ENCODE data around the gene ZNF774. TPM values are rescaled to one million over a fixed set of nuclear protein-coding genes. Genes with fewer than 3 reads are reported as not detected.

Gene ZNF774
- total RNA-seq, 2 donors from 2014 or later: 2.5 to 3.6 TPM

DNA sequence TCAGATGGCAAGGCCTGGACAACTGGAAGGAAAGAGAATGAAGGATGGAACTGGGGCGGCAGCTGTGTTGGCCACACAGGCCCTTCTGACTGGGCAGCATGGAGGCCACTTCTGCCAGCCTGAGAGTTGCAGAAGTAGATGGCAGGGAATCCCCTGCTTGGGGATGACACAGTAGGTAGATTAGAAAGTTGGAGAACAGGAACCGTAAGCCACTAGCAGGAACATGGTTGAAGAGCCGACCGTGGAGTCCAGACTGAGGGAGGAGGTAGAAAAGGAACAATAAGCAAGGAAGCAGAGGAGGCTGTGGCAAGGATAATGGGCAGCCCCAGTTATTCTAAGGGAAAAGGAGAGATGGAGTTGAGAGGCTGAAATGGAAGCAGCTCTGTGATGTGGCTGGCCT lies 26.4 kb upstream of the ZNF774 start:
- Histone ChIP-seq H3K4me3 (ENCODE audit: low read length) (no peak overlapping the region), H3K4me1 (ENCODE audit: control insufficient read depth, insufficient read depth, low read length) (no peaks in the 10 kb centered on the region), H3K36me3 (ENCODE audit: control insufficient read depth, insufficient read depth, low read length) (no peaks in the 10 kb centered on the region), H3K9me3 (ENCODE audit: control insufficient read depth, low read length) (no peaks in the 10 kb centered on the region), H3K27me3 (ENCODE audit: control insufficient read depth, insufficient read depth, low read length, poor library complexity, severe bottlenecking) (no peaks in the 10 kb centered on the region), H3K27ac (ENCODE audit: low read depth, low read length) (no peak overlapping the region), H3K9ac (ENCODE audit: extremely low read depth, low read length, poor library complexity, severe bottlenecking) (no peak overlapping the region)
- TF ChIP-seq CTCF (conservative IDR thresholded peaks at IDR 0.05): no peak
- no peak for DNase-seq
- H3K4me3 Mint-ChIP-seq: no peak overlapping the region
- H3K36me3 Mint-ChIP-seq (ENCODE audit: low read depth): no peaks in the 10 kb centered on the region
- WGBS, 2 experiments (ENCODE audit: insufficient coverage in 1 of 2, insufficient read length in 1 of 2): 94 to 100% methylated on average over 3 to 4 of the region's 4 CpGs
- no peaks in the 10 kb centered on the region for H3K27me3 Mint-ChIP-seq (ENCODE audit: insufficient read depth)
- H3K9me3 Mint-ChIP-seq: no peaks in the 10 kb centered on the region
- H3K4me1 Mint-ChIP-seq: peaks cover 7% of the 10 kb centered on the region
- H3K27ac Mint-ChIP-seq: no peak overlapping the region

- WGBS, 2 experiments (ENCODE audit: insufficient coverage in 1 of 2, insufficient read length in 1 of 2): 67 to 95% methylated on average over 1 of the region's 4 CpGs
- TF ChIP-seq CTCF (conservative IDR thresholded peaks at IDR 0.05): no peak
Observed at GRCh38 chr15:90326441-90326840, 25.6 kb upstream of the ZNF774 start.

DNA sequence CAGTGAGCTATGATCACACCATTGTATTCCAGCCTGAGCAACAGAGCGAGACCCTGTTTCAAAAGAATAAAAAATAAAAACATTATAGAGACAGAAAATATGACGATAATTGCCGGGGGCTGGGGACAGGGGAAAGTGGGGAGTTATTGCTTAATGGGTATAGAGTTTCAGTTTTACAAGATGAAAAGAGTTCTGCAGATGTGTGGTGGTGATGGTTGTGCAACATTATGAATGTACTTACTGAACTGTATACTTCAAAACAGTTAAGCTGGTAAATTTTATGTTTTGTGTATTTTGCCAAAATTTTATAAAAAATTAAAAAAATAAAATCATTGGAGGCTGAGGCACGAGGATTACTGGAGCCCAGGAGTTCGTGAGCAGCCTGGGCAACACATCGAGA lies 24.8 kb upstream of the ZNF774 start:
- Histone ChIP-seq H3K9ac (ENCODE audit: extremely low read depth, low read length, poor library complexity, severe bottlenecking) (no peak overlapping the region), H3K9me3 (ENCODE audit: control insufficient read depth, low read length) (no peaks in the 10 kb centered on the region), H3K27me3 (ENCODE audit: control insufficient read depth, insufficient read depth, low read length, poor library complexity, severe bottlenecking) (no peaks in the 10 kb centered on the region), H3K27ac (ENCODE audit: low read depth, low read length) (no peak overlapping the region), H3K4me1 (ENCODE audit: control insufficient read depth, insufficient read depth, low read length) (no peaks in the 10 kb centered on the region), H3K4me3 (ENCODE audit: low read length) (no peak overlapping the region), H3K36me3 (ENCODE audit: control insufficient read depth, insufficient read depth, low read length) (no peaks in the 10 kb centered on the region)
- H3K27ac Mint-ChIP-seq: no peak overlapping the region
- H3K27me3 Mint-ChIP-seq (ENCODE audit: insufficient read depth): no peaks in the 10 kb centered on the region
- DNase-seq: no peak
- peaks cover 7% of the 10 kb centered on the region for H3K4me1 Mint-ChIP-seq
- 96% methylated on average over 5 of the region's 6 CpGs for WGBS, 2 experiments (ENCODE audit: insufficient coverage in 1 of 2, insufficient read length in 1 of 2)
- no peaks in the 10 kb centered on the region for H3K9me3 Mint-ChIP-seq
- H3K4me3 Mint-ChIP-seq: no peak overlapping the region
- no peaks in the 10 kb centered on the region for H3K36me3 Mint-ChIP-seq (ENCODE audit: low read depth)
- TF ChIP-seq CTCF (conservative IDR thresholded peaks at IDR 0.05): no peak

More at GRCh38 chr15:90326441-90326840, 25.6 kb upstream of the ZNF774 start:
- H3K36me3 Mint-ChIP-seq (ENCODE audit: low read depth): no peaks in the 10 kb centered on the region
- no peaks in the 10 kb centered on the region for H3K9me3 ChIP-seq (ENCODE audit: control insufficient read depth, low read length)
- no peak overlapping the region for H3K27ac Mint-ChIP-seq
- no peak overlapping the region for H3K4me3 ChIP-seq (ENCODE audit: low read length)
- H3K9ac ChIP-seq (ENCODE audit: extremely low read depth, low read length, poor library complexity, severe bottlenecking): no peak overlapping the region
- no peaks in the 10 kb centered on the region for H3K36me3 ChIP-seq (ENCODE audit: control insufficient read depth, insufficient read depth, low read length)
- H3K4me1 Mint-ChIP-seq: peaks cover 7% of the 10 kb centered on the region
- DNase-seq: no peak
- no peak overlapping the region for H3K27ac ChIP-seq (ENCODE audit: low read depth, low read length)
- H3K4me3 Mint-ChIP-seq: no peak overlapping the region
- H3K9me3 Mint-ChIP-seq: no peaks in the 10 kb centered on the region
- no peaks in the 10 kb centered on the region for H3K27me3 ChIP-seq (ENCODE audit: control insufficient read depth, insufficient read depth, low read length, poor library complexity, severe bottlenecking)
- no peaks in the 10 kb centered on the region for H3K4me1 ChIP-seq (ENCODE audit: control insufficient read depth, insufficient read depth, low read length)
- no peaks in the 10 kb centered on the region for H3K27me3 Mint-ChIP-seq (ENCODE audit: insufficient read depth)
